ENCODE measurements around the gene MRGPRX2.

The MRGPRX2 gene

DNA sequence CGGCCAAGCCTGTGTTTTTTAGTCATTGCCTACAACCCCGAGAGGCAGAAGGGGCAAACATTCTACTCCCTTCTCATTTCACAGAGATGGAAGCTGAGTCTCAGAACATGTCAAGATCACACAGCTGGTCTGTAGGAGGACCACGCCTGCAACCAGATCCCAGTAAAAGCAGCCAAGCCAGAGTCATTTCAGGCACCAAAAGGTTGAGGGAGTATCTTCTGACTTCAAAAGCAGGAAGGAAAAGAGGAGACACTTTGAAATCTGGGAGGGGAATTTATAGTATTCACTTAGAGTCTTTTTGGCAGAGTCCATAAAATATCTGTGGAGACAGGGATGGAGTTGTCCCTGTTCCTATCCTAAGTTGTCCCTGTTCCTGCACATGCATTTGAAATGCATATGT is 38.6 kb upstream of the MRGPRX2 start:
- TF ChIP-seq, protein P1, sequence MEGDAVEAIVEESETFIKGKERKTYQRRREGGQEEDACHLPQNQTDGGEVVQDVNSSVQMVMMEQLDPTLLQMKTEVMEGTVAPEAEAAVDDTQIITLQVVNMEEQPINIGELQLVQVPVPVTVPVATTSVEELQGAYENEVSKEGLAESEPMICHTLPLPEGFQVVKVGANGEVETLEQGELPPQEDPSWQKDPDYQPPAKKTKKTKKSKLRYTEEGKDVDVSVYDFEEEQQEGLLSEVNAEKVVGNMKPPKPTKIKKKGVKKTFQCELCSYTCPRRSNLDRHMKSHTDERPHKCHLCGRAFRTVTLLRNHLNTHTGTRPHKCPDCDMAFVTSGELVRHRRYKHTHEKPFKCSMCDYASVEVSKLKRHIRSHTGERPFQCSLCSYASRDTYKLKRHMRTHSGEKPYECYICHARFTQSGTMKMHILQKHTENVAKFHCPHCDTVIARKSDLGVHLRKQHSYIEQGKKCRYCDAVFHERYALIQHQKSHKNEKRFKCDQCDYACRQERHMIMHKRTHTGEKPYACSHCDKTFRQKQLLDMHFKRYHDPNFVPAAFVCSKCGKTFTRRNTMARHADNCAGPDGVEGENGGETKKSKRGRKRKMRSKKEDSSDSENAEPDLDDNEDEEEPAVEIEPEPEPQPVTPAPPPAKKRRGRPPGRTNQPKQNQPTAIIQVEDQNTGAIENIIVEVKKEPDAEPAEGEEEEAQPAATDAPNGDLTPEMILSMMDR (IDR thresholded peaks at IDR 0.05; ENCODE audit: extremely low read depth, missing control alignments) = no peak
- no peak for DNase-seq (ENCODE audit: low spot score)

- TF ChIP-seq, protein P1 (IDR thresholded peaks at IDR 0.05; ENCODE audit: extremely low read depth, missing control alignments) = no peak
Observed at GRCh38 chr11:19094859-19095258, 34.3 kb upstream of the MRGPRX2 start.

DNA sequence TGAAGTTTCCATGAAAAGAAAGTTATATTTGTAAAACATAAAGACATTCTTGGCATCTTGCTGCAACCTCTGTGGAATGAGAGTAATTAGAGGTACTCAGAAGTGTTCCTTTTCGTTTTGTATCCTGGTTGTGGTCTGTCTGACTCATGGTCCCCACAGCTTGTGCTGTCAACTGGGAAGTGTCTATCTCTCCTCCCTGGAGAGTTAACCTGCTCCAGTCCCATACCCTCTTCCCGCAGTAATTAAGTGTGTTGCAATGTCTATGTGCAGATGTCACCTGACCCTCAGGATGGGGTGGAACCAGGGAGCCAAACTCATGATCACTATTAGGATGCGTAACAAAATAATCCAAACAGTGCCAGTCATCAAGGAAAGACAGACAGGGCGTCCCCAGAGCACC is 33.5 kb upstream of the MRGPRX2 start:
- DNase-seq (ENCODE audit: low spot score) = no peak
- TF ChIP-seq, protein P1 (IDR thresholded peaks at IDR 0.05; ENCODE audit: extremely low read depth, missing control alignments) = no peak

More at GRCh38 chr11:19094859-19095258, 34.3 kb upstream of the MRGPRX2 start:
- DNase-seq (ENCODE audit: low spot score) = no peak

DNA sequence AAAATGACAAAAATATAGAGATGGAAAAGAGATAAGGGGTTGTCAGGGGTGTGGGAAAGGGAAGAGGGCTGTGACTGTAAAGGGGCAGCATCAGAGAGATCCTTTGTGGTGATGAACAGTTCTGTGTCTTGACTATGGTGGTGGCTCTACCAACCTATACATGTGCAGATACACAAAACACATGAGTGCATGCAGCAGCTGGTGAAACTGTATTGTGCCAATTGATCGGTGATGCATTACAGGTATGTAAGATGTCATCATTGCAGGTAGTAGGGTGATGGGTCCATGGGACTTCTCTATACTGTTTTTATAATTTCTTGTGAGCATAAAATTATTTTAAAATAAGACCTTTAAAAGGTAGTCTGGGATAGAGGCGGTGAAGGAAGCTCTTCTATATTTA is 32.3 kb upstream of the MRGPRX2 start:
- TF ChIP-seq, protein P1 (IDR thresholded peaks at IDR 0.05; ENCODE audit: extremely low read depth, missing control alignments) = no peak
- DNase-seq (ENCODE audit: low spot score) = no peak

DNA sequence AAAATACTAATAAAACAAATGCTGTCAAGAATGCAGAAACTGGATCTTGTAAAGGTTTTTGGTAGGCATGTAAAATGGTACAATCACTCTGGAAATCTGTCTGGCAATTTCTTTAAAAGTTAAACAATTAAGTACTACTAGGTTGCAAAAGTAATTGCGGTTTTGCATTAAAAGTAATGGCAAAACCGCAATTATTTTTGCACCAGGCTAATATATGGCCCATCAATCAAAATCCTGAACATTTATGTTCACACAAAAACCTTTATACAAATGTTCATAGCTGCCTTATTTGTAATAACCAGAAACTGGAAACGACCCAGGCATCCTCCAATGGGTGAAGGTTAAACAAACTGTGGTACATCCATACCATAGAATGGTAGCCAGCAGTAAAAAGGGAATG is 31.8 kb upstream of the MRGPRX2 start:
- DNase-seq (ENCODE audit: low spot score) = no peak
- TF ChIP-seq, protein P1 (IDR thresholded peaks at IDR 0.05; ENCODE audit: extremely low read depth, missing control alignments) = no peak

DNA sequence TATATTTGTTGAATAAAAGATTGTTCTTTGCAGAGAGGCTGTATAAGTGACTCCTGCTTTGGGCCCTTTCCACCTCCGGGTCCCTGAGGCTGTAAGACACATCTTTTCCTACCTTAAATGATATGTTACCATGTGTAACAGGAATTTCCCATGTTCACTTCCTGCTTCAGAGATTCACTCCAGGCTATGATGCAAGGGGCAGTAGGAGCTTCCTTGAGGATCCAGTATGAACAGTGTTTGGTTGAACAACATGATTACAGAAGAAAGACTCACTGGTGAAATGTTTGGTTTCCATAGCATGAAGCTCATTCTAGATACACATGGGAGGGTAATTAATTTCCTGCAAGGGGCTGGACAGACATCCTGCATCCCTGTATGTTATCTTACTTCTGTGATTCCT is 30.8 kb upstream of the MRGPRX2 start:
- DNase-seq (ENCODE audit: low spot score) = no peak

GRCh38 chr11:19089421-19089820 is 28.9 kb upstream of the MRGPRX2 start:
- DNase-seq (ENCODE audit: low spot score) = no peak
- TF ChIP-seq, protein P1 (IDR thresholded peaks at IDR 0.05; ENCODE audit: extremely low read depth, missing control alignments) = no peak

More for the DNA sequence above, 30.8 kb upstream of the MRGPRX2 start:
- TF ChIP-seq, protein P1 (IDR thresholded peaks at IDR 0.05; ENCODE audit: extremely low read depth, missing control alignments) = no peak

Data from GM20000 (cell line).